Camera-type eye (tissue), 1 donor: ENCODE measurements around the gene BPIFB1. TPM values are rescaled to one million over a fixed set of nuclear protein-coding genes. Genes with fewer than 3 reads are reported as not detected.

ENCODE experiments used
- total RNA-seq: library from RNA; depleted of rRNA; stranded (reverse); fragments of >200 nt; gene quantifications from one replicate; pipeline ENCODE4 v1.2.3, GENCODE V29; 2014

Gene BPIFB1
- total RNA-seq = not detected

GRCh38 chr20:33282991-33283555, at the start of gene BPIFB1:
TSS of gene BPIFB1 (plus strand) at chr20:33283214. CDS start at chr20:33286074, 2,860 bp downstream.

GRCh38 chr20:33235696-33236095, 47.3 kb upstream of the BPIFB1 start, which contains the start of gene BPIFA1:
TSS of gene BPIFA1 (plus strand) at chr20:33235996. CDS start at chr20:33237712, 1,716 bp downstream.

Other genes starting within 250 kb of the BPIFB1 start
- gene BPIFB3, start 229.3 kb upstream of the BPIFB1 start, total RNA-seq = not detected
- gene BPIFB4, start 203.6 kb upstream of the BPIFB1 start, total RNA-seq = 0.22 TPM
- gene BPIFA2, start 115.1 kb upstream of the BPIFB1 start, total RNA-seq = not detected
- not detected for gene BPIFA3, start 65.9 kb upstream of the BPIFB1 start, total RNA-seq
- gene BPIFA1, start 47.2 kb upstream of the BPIFB1 start, total RNA-seq = not detected
- gene CDK5RAP1, start 118.3 kb downstream of the BPIFB1 start, total RNA-seq = 36.7 TPM
- 16.2 TPM for gene SNTA1, start 160.5 kb downstream of the BPIFB1 start, total RNA-seq
- 44.0 TPM for gene CBFA2T2, start 206.9 kb downstream of the BPIFB1 start, total RNA-seq